HL-60 (cell line): ENCODE results near the gene TNF.
A peak's percentile ranks its signal among the peaks of the same experiment; 100 is the strongest.

Experiments
- DNase-seq, 2 experiments: peaks; one replicate each; pipeline ENCODE4 v3.0.0-alpha.2; 2010 to 2020; ENCODE audit warnings: low read depth in 1 of 2, low spot score in 1 of 2
- H3K27ac ChIP-seq: fragments of 250-450 bp; sonication (Bioruptor Pico); replicated peaks from 2 replicates; pipeline ENCODE4 v1.5.1; 2020; ENCODE audit warnings: mild to moderate bottlenecking, moderate library complexity
- H3K27me3 ChIP-seq: fragments of 250-450 bp; sonication (Bioruptor Pico); 2 replicates; pipeline ENCODE4 v1.5.1; 2021; ENCODE audit warnings: mild to moderate bottlenecking, moderate library complexity; ENCODE audit not compliant: insufficient read depth, poor library complexity, severe bottlenecking
- H3K4me3 ChIP-seq: replicated peaks from 2 replicates; pipeline ENCODE4 v1.5.1; 2011; ENCODE audit warnings: mild to moderate bottlenecking, control low read depth, low read length; ENCODE audit not compliant: insufficient read depth
- GABPA ChIP-seq: IDR thresholded peaks from 2 replicates; pipeline ENCODE4 v1.6.1; 2012; ENCODE audit warnings: low read depth
- POLR2AphosphoS5 ChIP-seq: IDR thresholded peaks from 2 replicates; pipeline ENCODE4 v1.6.1; 2012; ENCODE audit warnings: low read depth
- SPI1 ChIP-seq: IDR thresholded peaks from 2 replicates; pipeline ENCODE4 v1.6.1; 2012; ENCODE audit warnings: low read depth, mild to moderate bottlenecking, borderline replicate concordance
- TF ChIP-seq, protein P1 (sequence below): IDR thresholded peaks from 2 replicates; pipeline ENCODE4 v1.6.1; 2012; ENCODE audit warnings: low read depth; ENCODE audit not compliant: insufficient replicate concordance
- TF ChIP-seq, protein P2 (sequence below): IDR thresholded peaks from one replicate; pipeline ENCODE4 v1.5.1; 2011; ENCODE audit warnings: low read length, control low read depth, inconsistent platforms; ENCODE audit not compliant: insufficient read depth

Gene TNF

DNA sequence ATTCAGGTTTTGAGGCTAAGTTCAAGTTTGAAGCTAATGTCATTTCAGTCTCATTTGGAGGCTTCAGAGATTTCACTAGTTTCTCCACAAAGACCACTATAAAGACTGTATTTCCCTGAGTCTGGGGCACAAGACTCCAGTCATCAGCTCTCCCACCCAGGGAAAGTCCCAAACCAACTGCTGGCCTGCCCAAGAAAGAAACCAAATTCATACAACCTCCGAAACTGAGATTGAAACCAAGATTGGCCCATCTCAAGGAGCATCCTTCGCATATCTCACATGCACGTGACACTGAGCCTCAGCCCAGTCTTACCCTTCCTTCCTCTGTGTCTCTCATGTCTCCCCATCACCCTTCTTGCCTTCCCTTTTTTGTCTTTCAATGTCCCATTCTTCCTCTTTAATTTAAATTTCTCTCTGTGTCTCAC is 6.8 kb upstream of the TNF start:
- H3K4me3 ChIP-seq: no peak overlapping the region
- TF ChIP-seq SPI1 (peak; percentile 64; the same call in 1 of the 2 replicates), POLR2AphosphoS5 (no peak)
- TF ChIP-seq, protein P1, sequence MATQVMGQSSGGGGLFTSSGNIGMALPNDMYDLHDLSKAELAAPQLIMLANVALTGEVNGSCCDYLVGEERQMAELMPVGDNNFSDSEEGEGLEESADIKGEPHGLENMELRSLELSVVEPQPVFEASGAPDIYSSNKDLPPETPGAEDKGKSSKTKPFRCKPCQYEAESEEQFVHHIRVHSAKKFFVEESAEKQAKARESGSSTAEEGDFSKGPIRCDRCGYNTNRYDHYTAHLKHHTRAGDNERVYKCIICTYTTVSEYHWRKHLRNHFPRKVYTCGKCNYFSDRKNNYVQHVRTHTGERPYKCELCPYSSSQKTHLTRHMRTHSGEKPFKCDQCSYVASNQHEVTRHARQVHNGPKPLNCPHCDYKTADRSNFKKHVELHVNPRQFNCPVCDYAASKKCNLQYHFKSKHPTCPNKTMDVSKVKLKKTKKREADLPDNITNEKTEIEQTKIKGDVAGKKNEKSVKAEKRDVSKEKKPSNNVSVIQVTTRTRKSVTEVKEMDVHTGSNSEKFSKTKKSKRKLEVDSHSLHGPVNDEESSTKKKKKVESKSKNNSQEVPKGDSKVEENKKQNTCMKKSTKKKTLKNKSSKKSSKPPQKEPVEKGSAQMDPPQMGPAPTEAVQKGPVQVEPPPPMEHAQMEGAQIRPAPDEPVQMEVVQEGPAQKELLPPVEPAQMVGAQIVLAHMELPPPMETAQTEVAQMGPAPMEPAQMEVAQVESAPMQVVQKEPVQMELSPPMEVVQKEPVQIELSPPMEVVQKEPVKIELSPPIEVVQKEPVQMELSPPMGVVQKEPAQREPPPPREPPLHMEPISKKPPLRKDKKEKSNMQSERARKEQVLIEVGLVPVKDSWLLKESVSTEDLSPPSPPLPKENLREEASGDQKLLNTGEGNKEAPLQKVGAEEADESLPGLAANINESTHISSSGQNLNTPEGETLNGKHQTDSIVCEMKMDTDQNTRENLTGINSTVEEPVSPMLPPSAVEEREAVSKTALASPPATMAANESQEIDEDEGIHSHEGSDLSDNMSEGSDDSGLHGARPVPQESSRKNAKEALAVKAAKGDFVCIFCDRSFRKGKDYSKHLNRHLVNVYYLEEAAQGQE: no peak
- TF ChIP-seq, protein P2, sequence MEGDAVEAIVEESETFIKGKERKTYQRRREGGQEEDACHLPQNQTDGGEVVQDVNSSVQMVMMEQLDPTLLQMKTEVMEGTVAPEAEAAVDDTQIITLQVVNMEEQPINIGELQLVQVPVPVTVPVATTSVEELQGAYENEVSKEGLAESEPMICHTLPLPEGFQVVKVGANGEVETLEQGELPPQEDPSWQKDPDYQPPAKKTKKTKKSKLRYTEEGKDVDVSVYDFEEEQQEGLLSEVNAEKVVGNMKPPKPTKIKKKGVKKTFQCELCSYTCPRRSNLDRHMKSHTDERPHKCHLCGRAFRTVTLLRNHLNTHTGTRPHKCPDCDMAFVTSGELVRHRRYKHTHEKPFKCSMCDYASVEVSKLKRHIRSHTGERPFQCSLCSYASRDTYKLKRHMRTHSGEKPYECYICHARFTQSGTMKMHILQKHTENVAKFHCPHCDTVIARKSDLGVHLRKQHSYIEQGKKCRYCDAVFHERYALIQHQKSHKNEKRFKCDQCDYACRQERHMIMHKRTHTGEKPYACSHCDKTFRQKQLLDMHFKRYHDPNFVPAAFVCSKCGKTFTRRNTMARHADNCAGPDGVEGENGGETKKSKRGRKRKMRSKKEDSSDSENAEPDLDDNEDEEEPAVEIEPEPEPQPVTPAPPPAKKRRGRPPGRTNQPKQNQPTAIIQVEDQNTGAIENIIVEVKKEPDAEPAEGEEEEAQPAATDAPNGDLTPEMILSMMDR: no peak
- peak in 1 of 2 experiments; percentile 66 for DNase-seq
- H3K27ac ChIP-seq: no peak overlapping the region
- H3K27me3 ChIP-seq: no peaks in the 10 kb centered on the region

DNA sequence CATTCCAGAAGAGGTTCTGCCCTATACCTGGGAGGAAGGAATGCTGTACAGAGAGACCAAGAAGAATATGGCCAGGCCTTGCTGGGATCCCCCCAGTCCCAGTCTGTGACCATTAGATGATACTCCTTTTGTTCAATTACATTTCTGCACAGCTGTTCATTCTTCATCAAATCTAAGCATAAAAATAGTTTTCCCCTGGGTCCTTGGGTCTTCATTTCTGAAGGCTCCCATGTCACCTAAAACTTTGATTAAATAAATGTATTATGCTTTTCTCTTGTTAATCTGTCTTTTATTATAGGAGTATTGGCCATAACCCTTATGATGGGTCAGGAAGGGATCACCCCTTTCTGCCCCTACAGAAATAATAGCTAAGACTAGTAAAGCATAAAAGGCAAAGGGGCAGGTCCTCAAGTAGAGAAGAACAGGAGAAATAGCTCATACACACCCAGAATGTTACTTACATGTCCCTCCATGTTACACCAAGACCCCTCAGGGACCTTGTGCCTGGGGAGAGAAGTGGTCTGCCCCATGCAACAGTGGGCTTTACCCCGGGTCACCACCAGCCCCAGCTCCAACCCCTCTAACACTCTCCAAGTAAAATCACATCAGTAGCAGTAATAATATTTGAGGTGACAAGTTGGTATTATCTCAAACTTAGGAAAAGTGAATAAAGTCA is 5.4 kb upstream of the TNF start:
- H3K27me3 ChIP-seq: no peaks in the 10 kb centered on the region
- H3K27ac ChIP-seq: no peak overlapping the region
- no peak overlapping the region for H3K4me3 ChIP-seq
- DNase-seq: no peak
- TF ChIP-seq, protein P1: no peak
- TF ChIP-seq, protein P2: no peak
- TF ChIP-seq SPI1 (no peak), POLR2AphosphoS5 (no peak), GABPA (no peak)

DNA sequence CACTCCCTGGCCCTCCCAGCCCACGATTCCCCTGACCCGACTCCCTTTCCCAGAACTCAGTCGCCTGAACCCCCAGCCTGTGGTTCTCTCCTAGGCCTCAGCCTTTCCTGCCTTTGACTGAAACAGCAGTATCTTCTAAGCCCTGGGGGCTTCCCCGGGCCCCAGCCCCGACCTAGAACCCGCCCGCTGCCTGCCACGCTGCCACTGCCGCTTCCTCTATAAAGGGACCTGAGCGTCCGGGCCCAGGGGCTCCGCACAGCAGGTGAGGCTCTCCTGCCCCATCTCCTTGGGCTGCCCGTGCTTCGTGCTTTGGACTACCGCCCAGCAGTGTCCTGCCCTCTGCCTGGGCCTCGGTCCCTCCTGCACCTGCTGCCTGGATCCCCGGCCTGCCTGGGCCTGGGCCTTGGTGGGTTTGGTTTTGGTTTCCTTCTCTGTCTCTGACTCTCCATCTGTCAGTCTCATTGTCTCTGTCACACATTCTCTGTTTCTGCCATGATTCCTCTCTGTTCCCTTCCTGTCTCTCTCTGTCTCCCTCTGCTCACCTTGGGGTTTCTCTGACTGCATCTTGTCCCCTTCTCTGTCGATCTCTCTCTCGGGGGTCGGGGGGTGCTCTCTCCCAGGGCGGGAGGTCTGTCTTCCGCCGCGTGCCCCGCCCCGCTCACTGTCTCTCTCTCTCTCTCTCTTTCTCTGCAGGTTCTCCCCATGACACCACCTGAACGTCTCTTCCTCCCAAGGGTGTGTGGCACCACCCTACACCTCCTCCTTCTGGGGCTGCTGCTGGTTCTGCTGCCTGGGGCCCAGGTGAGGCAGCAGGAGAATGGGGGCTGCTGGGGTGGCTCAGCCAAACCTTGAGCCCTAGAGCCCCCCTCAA is 3.1 kb upstream of the TNF start, which contains the start of gene LTA:
Gene LTA (plus strand): TSS at position 249 of the 871 bp plus-strand sequence. CDS start 454 bp downstream, at position 703.
- Histone ChIP-seq H3K27ac (no peak within 1 kb of the TSS), H3K27me3 (no peaks in the 10 kb centered on the region), H3K4me3 (no peak within 1 kb of the TSS)
- no peak for DNase-seq
- TF ChIP-seq, protein P1: no peak
- TF ChIP-seq GABPA: no peak
- TF ChIP-seq, protein P2: no peak
- TF ChIP-seq POLR2AphosphoS5: no peak
- TF ChIP-seq SPI1: no peak
